Neuronal stem cell (in vitro differentiated cells): ENCODE results near the gene CHST15.
"Not testable (repeated sequence)": the region's sequence is repeated elsewhere in the genome, so short reads cannot be mapped to it uniquely, and the experiment has no call there.

Experiments used
- DNase-seq: peaks from one replicate; pipeline ENCODE4 v3.0.0-alpha.2; 2013; ENCODE audit warnings: low spot score
- H2AFZ ChIP-seq: one replicate; pipeline ENCODE4 v1.6.1; 2013; ENCODE audit warnings: mild to moderate bottlenecking, low read length, inconsistent platforms
- H2AK5ac ChIP-seq: 2 replicates; pipeline ENCODE4 v1.6.1; 2013; ENCODE audit warnings: low read depth, mild to moderate bottlenecking, inconsistent platforms, low read length, moderate library complexity, mixed read lengths
- H2BK120ac ChIP-seq: 2 replicates; pipeline ENCODE4 v1.6.1; 2013; ENCODE audit warnings: low read depth, mild to moderate bottlenecking, inconsistent platforms, low read length, moderate library complexity, mixed read lengths
- H2BK12ac ChIP-seq: one replicate; pipeline ENCODE4 v1.6.1; 2013; ENCODE audit warnings: low read length, inconsistent platforms
- H2BK15ac ChIP-seq: 2 replicates; pipeline ENCODE4 v1.6.1; 2013; ENCODE audit warnings: mild to moderate bottlenecking, low read length, inconsistent platforms, mixed read lengths
- H2BK5ac ChIP-seq: one replicate; pipeline ENCODE4 v1.6.1; 2013; ENCODE audit warnings: inconsistent platforms, mild to moderate bottlenecking, low read length, moderate library complexity
- H3K14ac ChIP-seq: one replicate; pipeline ENCODE4 v1.6.1; 2013; ENCODE audit warnings: low read length, inconsistent platforms
- H3K18ac ChIP-seq: 2 replicates; pipeline ENCODE4 v1.6.1; 2013; ENCODE audit warnings: low read length, inconsistent platforms
- H3K23ac ChIP-seq: 2 replicates; pipeline ENCODE4 v1.6.1; 2013; ENCODE audit warnings: low read depth, mild to moderate bottlenecking, mixed read lengths, low read length, inconsistent platforms; ENCODE audit not compliant: poor library complexity
- H3K27ac ChIP-seq: replicated peaks from 3 replicates; pipeline ENCODE4 v1.5.1; 2013; ENCODE audit warnings: low read length, inconsistent platforms
- H3K27me3 ChIP-seq, 3 experiments: 2 replicates each; pipeline ENCODE4 v1.6.1; 2013; ENCODE audit warnings: low read length in 3 of 3, mild to moderate bottlenecking in 2 of 3, inconsistent platforms in 1 of 3, low read depth in 1 of 3, mixed read lengths in 1 of 3, moderate library complexity in 1 of 3; ENCODE audit not compliant: control insufficient read depth in 3 of 3, insufficient read depth in 3 of 3
- H3K36me3 ChIP-seq, 2 donors: replicated peaks in 1 of 2; 2 replicates each; pipeline ENCODE4 v1.6.1; 2013; ENCODE audit warnings: low read length in 2 of 2; ENCODE audit not compliant: control insufficient read depth in 2 of 2, insufficient read depth in 2 of 2
- H3K4ac ChIP-seq: 2 replicates; pipeline ENCODE4 v1.6.1; 2013; ENCODE audit warnings: inconsistent platforms, mild to moderate bottlenecking, low read length, moderate library complexity
- H3K4me1 ChIP-seq, 2 donors: 1 replicate in 1 of 2; 2 replicates in 1 of 2; pipeline ENCODE4 v1.6.1; 2013; ENCODE audit warnings: low read length in 2 of 2, low read depth in 1 of 2; ENCODE audit not compliant: control insufficient read depth in 2 of 2, insufficient read depth in 1 of 2
- H3K4me2 ChIP-seq: one replicate; pipeline ENCODE4 v1.6.1; 2013; ENCODE audit warnings: mild to moderate bottlenecking, low read length, inconsistent platforms; ENCODE audit not compliant: insufficient read depth, poor library complexity, severe bottlenecking
- H3K4me3 ChIP-seq, 2 donors: 2 replicates each; pipeline ENCODE4 v1.5.1; 2013; ENCODE audit warnings: low read length in 2 of 2, mild to moderate bottlenecking in 2 of 2, inconsistent platforms in 1 of 2, moderate library complexity in 1 of 2
- H3K79me1 ChIP-seq: one replicate; pipeline ENCODE4 v1.6.1; 2013; ENCODE audit warnings: low read depth, mild to moderate bottlenecking, inconsistent platforms, low read length, moderate library complexity
- H3K9ac ChIP-seq: one replicate; pipeline ENCODE4 v1.6.1; 2013; ENCODE audit warnings: mild to moderate bottlenecking, low read depth, low read length, inconsistent platforms; ENCODE audit not compliant: poor library complexity
- H3K9me3 ChIP-seq, 2 donors: replicated peaks in 1 of 2; 2 replicates each; pipeline versions ENCODE3 to v1.6.1; 2013; ENCODE audit warnings: low read length in 2 of 2, mild to moderate bottlenecking in 2 of 2, inconsistent platforms in 1 of 2, low read depth in 1 of 2, mixed read lengths in 1 of 2, moderate library complexity in 1 of 2; ENCODE audit not compliant: control insufficient read depth in 2 of 2, insufficient read depth in 1 of 2
- H4K8ac ChIP-seq: one replicate; pipeline ENCODE4 v1.6.1; 2013; ENCODE audit warnings: low read depth, mild to moderate bottlenecking, inconsistent platforms, low read length, moderate library complexity
- H4K91ac ChIP-seq: one replicate; pipeline ENCODE4 v1.6.1; 2013; ENCODE audit warnings: low read length, low read depth, mild to moderate bottlenecking, inconsistent platforms; ENCODE audit not compliant: poor library complexity
- WGBS, 2 donors: extraction: QIAGEN DNeasy Blood & Tissue Kit; methylation state at CpG; one replicate each; pipeline ENCODE4 v1.1.7; 2013; ENCODE audit warnings: missing lambda C conversion rate in 2 of 2, mixed read lengths in 1 of 2; ENCODE audit not compliant: insufficient read length in 2 of 2, insufficient replicate concordance in 1 of 2; ENCODE audit errors: extremely low coverage in 2 of 2; 5-methylcytosine and 5-hydroxymethylcytosine counted together

CHST15 gene

GRCh38 chr10:124096494-124096893 lies 3.1 kb upstream of the CHST15 start:
- H3K36me3 ChIP-seq: no peaks in the 10 kb centered on the region
- DNase-seq: no peak
- H3K9me3 ChIP-seq: peaks cover 3 to 6% of the 10 kb centered on the region in 2 donors
- H3K4me1 ChIP-seq: peaks cover 3 to 11% of the 10 kb centered on the region in 2 donors
- H3K4ac ChIP-seq: no peak overlapping the region
- no peak overlapping the region for H3K27ac ChIP-seq
- H2BK15ac ChIP-seq: no peak overlapping the region
- WGBS, 2 donors: no CpG with 5 or more reads among the region's 2 CpGs
- no peak overlapping the region for H2BK12ac ChIP-seq
- no peak overlapping the region for H4K91ac ChIP-seq
- no peak overlapping the region for H2BK5ac ChIP-seq
- no peak overlapping the region for H3K23ac ChIP-seq
- H2BK120ac ChIP-seq: no peak overlapping the region
- H3K4me3 ChIP-seq: no peak overlapping the region
- H3K4me2 ChIP-seq: no peak overlapping the region
- H4K8ac ChIP-seq: no peak overlapping the region
- no peaks in the 10 kb centered on the region for H3K79me1 ChIP-seq
- H3K9ac ChIP-seq: no peak overlapping the region
- H2AK5ac ChIP-seq: no peak overlapping the region
- no peak overlapping the region for H2AFZ ChIP-seq
- no peak overlapping the region for H3K18ac ChIP-seq
- H3K14ac ChIP-seq: no peak overlapping the region
- H3K27me3 ChIP-seq: peaks cover 8 to 37% (median 13%) of the 10 kb centered on the region in 3 experiments

DNA sequence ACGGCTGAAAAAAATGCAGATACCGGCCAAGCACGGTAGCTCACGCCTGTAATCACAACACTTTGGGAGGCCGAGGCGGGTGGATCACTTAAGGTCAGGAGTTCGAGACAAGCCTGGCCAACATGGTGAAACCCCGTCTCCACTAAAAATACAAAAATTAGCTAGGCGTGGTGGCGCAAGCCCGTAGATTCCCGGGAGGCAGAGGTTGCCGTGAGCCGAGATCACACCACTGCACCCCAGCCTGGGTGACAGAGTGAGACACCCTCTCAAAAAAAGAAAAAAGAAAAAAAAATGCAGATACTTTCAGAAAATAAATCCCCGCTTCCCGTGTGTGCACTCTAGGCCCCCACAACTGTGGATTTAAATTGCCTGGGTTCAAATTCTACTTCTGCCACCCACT lies 2.4 kb upstream of the CHST15 start:
- H3K79me1 ChIP-seq, H2BK120ac ChIP-seq, H3K18ac ChIP-seq, DNase-seq, H3K4me3 ChIP-seq, H3K27ac ChIP-seq, H3K9me3 ChIP-seq, H3K4me2 ChIP-seq, H3K23ac ChIP-seq, H2AFZ ChIP-seq, H3K14ac ChIP-seq, H2BK5ac ChIP-seq, H3K4ac ChIP-seq, H3K36me3 ChIP-seq, H2BK12ac ChIP-seq, H3K9ac ChIP-seq, H2BK15ac ChIP-seq, H2AK5ac ChIP-seq, H4K8ac ChIP-seq, H4K91ac ChIP-seq: not testable (repeated sequence)
- peaks cover 8 to 44% (median 17%) of the 10 kb centered on the region in 3 experiments for H3K27me3 ChIP-seq
- WGBS, 2 donors: no CpG with 5 or more reads among the region's 16 CpGs
- peaks cover 5 to 16% of the 10 kb centered on the region in 2 donors for H3K4me1 ChIP-seq

DNA sequence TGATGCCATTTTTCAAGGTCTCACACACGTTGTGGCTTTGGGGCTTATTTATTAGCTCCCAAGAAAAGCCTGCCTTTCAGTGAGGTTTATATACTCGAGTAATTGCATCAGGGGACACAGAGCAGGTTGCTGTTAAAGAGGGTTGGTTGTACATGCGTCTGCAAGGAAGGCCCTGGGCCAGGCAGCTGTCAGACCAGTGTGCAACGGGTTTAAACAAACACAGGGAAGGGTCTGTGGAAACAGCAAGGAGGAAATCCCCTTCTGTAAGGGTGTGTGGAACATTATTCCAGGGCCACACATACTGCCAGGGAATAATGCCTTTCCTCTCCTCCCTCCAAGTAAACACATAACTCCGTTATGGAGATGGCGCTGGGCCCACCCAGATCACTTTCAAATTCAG lies 1.7 kb upstream of the CHST15 start:
- Histone ChIP-seq H3K18ac (no peak overlapping the region), H3K27ac (no peak overlapping the region), H3K23ac (no peak overlapping the region), H3K9ac (no peak overlapping the region), H3K27me3 (peaks cover 8 to 51% (median 17%) of the 10 kb centered on the region in 3 experiments), H2AFZ (no peak overlapping the region), H3K36me3 (no peaks in the 10 kb centered on the region), H3K79me1 (no peaks in the 10 kb centered on the region), H3K4me2 (no peak overlapping the region), H3K4me1 (peaks cover 5 to 19% of the 10 kb centered on the region in 2 donors), H3K4me3 (no peak overlapping the region), H2BK12ac (no peak overlapping the region), H4K91ac (no peak overlapping the region), H3K4ac (no peak overlapping the region), H3K9me3 (peaks cover 3 to 6% of the 10 kb centered on the region in 2 donors), H2AK5ac (no peak overlapping the region), H2BK5ac (no peak overlapping the region), H4K8ac (no peak overlapping the region), H3K14ac (no peak overlapping the region), H2BK15ac (no peak overlapping the region), H2BK120ac (no peak overlapping the region)
- no peak for DNase-seq
- WGBS, 2 donors: no CpG with 5 or more reads among the region's 6 CpGs

DNA sequence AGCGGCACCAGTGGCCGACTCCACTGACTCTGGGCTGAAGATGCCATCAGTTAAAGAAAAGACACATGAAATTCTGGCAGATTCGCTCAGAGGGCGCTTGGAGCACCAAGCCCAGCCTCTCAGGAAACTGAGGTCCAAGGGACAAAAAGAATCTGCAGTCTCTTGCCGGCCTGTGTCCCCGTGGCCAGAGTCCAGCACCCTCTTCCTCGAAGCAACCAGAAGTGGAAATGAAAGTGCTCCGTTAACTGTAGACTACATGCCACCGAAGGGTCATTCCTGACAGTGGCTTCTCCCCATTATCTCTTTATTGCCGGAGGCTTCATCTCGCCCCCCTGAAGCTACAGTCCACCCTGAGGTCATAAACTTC lies 1.0 kb upstream of the CHST15 start:
- H3K23ac ChIP-seq: no peak overlapping the region
- H3K4me2 ChIP-seq: peak overlapping the region; percentile 36
- H3K27me3 ChIP-seq: peaks cover 8 to 58% (median 17%) of the 10 kb centered on the region in 3 experiments
- WGBS, 2 donors: no CpG with 5 or more reads among the region's 11 CpGs
- H2AFZ ChIP-seq: peak overlapping the region; percentile 96
- H2AK5ac ChIP-seq: no peak overlapping the region
- H3K18ac ChIP-seq: peak overlapping the region; percentile 27
- H3K4ac ChIP-seq: no peak overlapping the region
- DNase-seq: no peak
- peaks cover 5 to 19% of the 10 kb centered on the region in 2 donors for H3K4me1 ChIP-seq
- H3K9me3 ChIP-seq: peaks cover 3 to 6% of the 10 kb centered on the region in 2 donors
- no peak overlapping the region for H4K8ac ChIP-seq
- H2BK12ac ChIP-seq: no peak overlapping the region
- no peak overlapping the region for H2BK5ac ChIP-seq
- no peaks in the 10 kb centered on the region for H3K79me1 ChIP-seq
- H4K91ac ChIP-seq: no peak overlapping the region
- H3K4me3 ChIP-seq: peak overlapping the region in 1 of 2 donors; percentile 72
- H2BK120ac ChIP-seq: no peak overlapping the region
- H3K9ac ChIP-seq: no peak overlapping the region
- H3K36me3 ChIP-seq: no peaks in the 10 kb centered on the region
- no peak overlapping the region for H3K14ac ChIP-seq
- H3K27ac ChIP-seq: no peak overlapping the region
- H2BK15ac ChIP-seq: no peak overlapping the region
